ENCODE data around the gene KIAA1143.

The KIAA1143 gene

GRCh38 chr3:44761424-44762169 lies at the start of gene KIAA1143, which contains the start of gene KIF15:
Gene KIAA1143 (minus strand): TSS chr3:44761619. CDS start chr3:44761602, 17 bp downstream.
Gene KIF15 (plus strand): TSS chr3:44761794. CDS start chr3:44761866, 72 bp downstream.
- DNase-seq, result peak; percentile 95

- no peak for DNase-seq
Observed at GRCh38 chr3:44805960-44806359, 44.5 kb upstream of the KIAA1143 start.

- DNase-seq, result no peak
Observed at GRCh38 chr3:44803298-44803697, 41.9 kb upstream of the KIAA1143 start.

- DNase-seq, result no peak
Observed at GRCh38 chr3:44802011-44802410, 40.6 kb upstream of the KIAA1143 start.

GRCh38 chr3:44795197-44795596 lies 33.8 kb upstream of the KIAA1143 start:
- no peak for DNase-seq

- DNase-seq, result no peak
Observed at GRCh38 chr3:44782891-44783290, 21.5 kb upstream of the KIAA1143 start.

GRCh38 chr3:44772099-44772442 lies 10.7 kb upstream of the KIAA1143 start:
- no peak for DNase-seq

- no peak for DNase-seq
Observed at GRCh38 chr3:44771424-44772098, 10.1 kb upstream of the KIAA1143 start.

- no peak for DNase-seq
Observed at GRCh38 chr3:44764248-44764647, 2.8 kb upstream of the KIAA1143 start.

- DNase-seq, result no peak
Observed at GRCh38 chr3:44762690-44763089, 1.3 kb upstream of the KIAA1143 start.

GRCh38 chr3:44762170-44762677 lies 805 bp upstream of the KIAA1143 start:
- DNase-seq, result no peak

- DNase-seq, result no peak
Observed at GRCh38 chr3:44761101-44761423, 357 bp downstream of the KIAA1143 start.

GRCh38 chr3:44734646-44735168 lies 26.7 kb downstream of the KIAA1143 start:
- DNase-seq, result no peak

GRCh38 chr3:44729384-44729910 lies 32.0 kb downstream of the KIAA1143 start, which contains the start of gene ZNF501:
Gene ZNF501 (plus strand): TSS chr3:44729635. CDS start chr3:44734422, 4,787 bp downstream.
- DNase-seq, result peak; percentile 90

- no peak for DNase-seq
Observed at GRCh38 chr3:44722103-44722401, 39.4 kb downstream of the KIAA1143 start.

- DNase-seq, result no peak
Observed at GRCh38 chr3:44721231-44722102, 40.0 kb downstream of the KIAA1143 start.

GRCh38 chr3:44712455-44713075 lies 48.9 kb downstream of the KIAA1143 start, which contains the start of gene ZNF502:
Gene ZNF502 (plus strand): TSS chr3:44712660. CDS start chr3:44720262, 7,602 bp downstream.
- peak; percentile 71 for DNase-seq
